CD4-positive, alpha-beta T cell treated with Interleukin-15 for 1 hour (primary cell): ENCODE results near the gene ZYG11A.

Source experiments
- DNase-seq: peaks from one replicate; pipeline ENCODE4 v3.0.0-alpha.2; 2020

ZYG11A gene

GRCh38 chr1:52919051-52919722 is 76.6 kb downstream of the ZYG11A start:
- no peak for DNase-seq

- no peak for DNase-seq
Observed at GRCh38 chr1:52919723-52920483, 77.3 kb downstream of the ZYG11A start.

- DNase-seq = no peak
Observed at GRCh38 chr1:52920791-52921291, 78.3 kb downstream of the ZYG11A start.

- no peak for DNase-seq
Observed at GRCh38 chr1:52925571-52926005, 83.0 kb downstream of the ZYG11A start.

GRCh38 chr1:52926864-52927211 is 84.3 kb downstream of the ZYG11A start:
- DNase-seq = no peak

GRCh38 chr1:52927212-52928014 is 84.9 kb downstream of the ZYG11A start, which contains the start of gene SCP2:
SCP2 (plus strand) TSS chr1:52927276; CDS start chr1:52927397, 121 bp downstream.
- peak; percentile 79 for DNase-seq

- no peak for DNase-seq
Observed at GRCh38 chr1:52928015-52928404, 85.5 kb downstream of the ZYG11A start.

GRCh38 chr1:52929019-52929418 is 86.5 kb downstream of the ZYG11A start:
- no peak for DNase-seq

- no peak for DNase-seq
Observed at GRCh38 chr1:52937433-52938182, 95.0 kb downstream of the ZYG11A start.

GRCh38 chr1:52938183-52938451 is 95.6 kb downstream of the ZYG11A start:
- no peak for DNase-seq

- no peak for DNase-seq
Observed at GRCh38 chr1:52943876-52944416, 101.4 kb downstream of the ZYG11A start.

GRCh38 chr1:52944566-52944965 is 102.0 kb downstream of the ZYG11A start:
- no peak for DNase-seq
